ENCODE results near the gene ROCK2.

Gene ROCK2

GRCh38 chr2:11305338-11305737 lies 39.1 kb downstream of the ROCK2 start:
- Histone ChIP-seq H3K79me2 (ENCODE audit: insufficient read depth, low read length) (peaks cover 95% of the 10 kb centered on the region), H2AFZ (ENCODE audit: low read length) (no peak overlapping the region), H3K4me3 (ENCODE audit: low read length, poor library complexity, severe bottlenecking) (no peak overlapping the region), H3K9me3 (ENCODE audit: insufficient read depth, low read depth, low read length) (no peaks in the 10 kb centered on the region), H3K9ac (ENCODE audit: low read depth, low read length, poor library complexity, severe bottlenecking) (no peak overlapping the region), H3F3A (ENCODE audit: low read depth) (peaks cover 2% of the 10 kb centered on the region; the same call in 1 of the 2 replicates), H3K9me2 (replicated peaks; ENCODE audit: low read depth, low read length) (no peaks in the 10 kb centered on the region), H3K27me3 (ENCODE audit: insufficient read depth, low read length, poor library complexity, severe bottlenecking) (no peaks in the 10 kb centered on the region), H3K4me1 (ENCODE audit: insufficient read depth, low read length, poor library complexity, severe bottlenecking) (peaks cover 21% of the 10 kb centered on the region), H3K4me2 (ENCODE audit: low read depth, low read length, poor library complexity, severe bottlenecking) (no peak overlapping the region), H3K36me3 (ENCODE audit: insufficient read depth, low read length) (no peaks in the 10 kb centered on the region), H4K20me1 (ENCODE audit: insufficient read depth, low read length, poor library complexity, severe bottlenecking) (peaks cover 76% of the 10 kb centered on the region)
- TF ChIP-seq, protein P1, sequence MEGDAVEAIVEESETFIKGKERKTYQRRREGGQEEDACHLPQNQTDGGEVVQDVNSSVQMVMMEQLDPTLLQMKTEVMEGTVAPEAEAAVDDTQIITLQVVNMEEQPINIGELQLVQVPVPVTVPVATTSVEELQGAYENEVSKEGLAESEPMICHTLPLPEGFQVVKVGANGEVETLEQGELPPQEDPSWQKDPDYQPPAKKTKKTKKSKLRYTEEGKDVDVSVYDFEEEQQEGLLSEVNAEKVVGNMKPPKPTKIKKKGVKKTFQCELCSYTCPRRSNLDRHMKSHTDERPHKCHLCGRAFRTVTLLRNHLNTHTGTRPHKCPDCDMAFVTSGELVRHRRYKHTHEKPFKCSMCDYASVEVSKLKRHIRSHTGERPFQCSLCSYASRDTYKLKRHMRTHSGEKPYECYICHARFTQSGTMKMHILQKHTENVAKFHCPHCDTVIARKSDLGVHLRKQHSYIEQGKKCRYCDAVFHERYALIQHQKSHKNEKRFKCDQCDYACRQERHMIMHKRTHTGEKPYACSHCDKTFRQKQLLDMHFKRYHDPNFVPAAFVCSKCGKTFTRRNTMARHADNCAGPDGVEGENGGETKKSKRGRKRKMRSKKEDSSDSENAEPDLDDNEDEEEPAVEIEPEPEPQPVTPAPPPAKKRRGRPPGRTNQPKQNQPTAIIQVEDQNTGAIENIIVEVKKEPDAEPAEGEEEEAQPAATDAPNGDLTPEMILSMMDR (conservative IDR thresholded peaks at IDR 0.05; ENCODE audit: low read length): no peak
- no peak for TF ChIP-seq EZH2phosphoT487 (IDR thresholded peaks at IDR 0.05; ENCODE audit: borderline replicate concordance)

DNA sequence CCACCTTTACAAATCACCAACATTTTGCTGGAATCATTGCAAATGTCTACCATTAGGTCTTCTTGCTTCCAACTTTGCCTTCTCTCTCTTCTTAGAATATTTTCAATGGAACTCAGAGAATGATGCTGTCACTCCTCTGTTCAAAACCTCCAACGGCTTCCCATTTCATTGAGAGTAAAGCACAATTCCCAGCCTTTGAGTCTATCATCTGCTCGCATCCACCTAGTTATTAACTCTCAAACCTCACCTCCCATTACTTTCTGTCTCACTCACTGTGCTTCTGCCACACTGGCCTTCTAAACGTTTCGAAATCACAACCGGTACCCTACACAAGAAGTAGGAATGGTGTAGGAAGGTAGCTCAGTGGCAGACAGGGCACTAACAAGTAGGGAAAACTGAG lies 40.0 kb downstream of the ROCK2 start:
- Histone ChIP-seq H3K27me3 (ENCODE audit: insufficient read depth, low read length, poor library complexity, severe bottlenecking) (no peaks in the 10 kb centered on the region), H3K9me2 (replicated peaks; ENCODE audit: low read depth, low read length) (no peaks in the 10 kb centered on the region), H4K20me1 (ENCODE audit: insufficient read depth, low read length, poor library complexity, severe bottlenecking) (peaks cover 75% of the 10 kb centered on the region), H3K36me3 (ENCODE audit: insufficient read depth, low read length) (no peaks in the 10 kb centered on the region), H3K4me2 (ENCODE audit: low read depth, low read length, poor library complexity, severe bottlenecking) (no peak overlapping the region), H3K9me3 (ENCODE audit: insufficient read depth, low read depth, low read length) (no peaks in the 10 kb centered on the region), H3K79me2 (ENCODE audit: insufficient read depth, low read length) (peaks cover 95% of the 10 kb centered on the region), H3K4me1 (ENCODE audit: insufficient read depth, low read length, poor library complexity, severe bottlenecking) (peaks cover 21% of the 10 kb centered on the region), H2AFZ (ENCODE audit: low read length) (no peak overlapping the region), H3K4me3 (ENCODE audit: low read length, poor library complexity, severe bottlenecking) (no peak overlapping the region), H3K9ac (ENCODE audit: low read depth, low read length, poor library complexity, severe bottlenecking) (no peak overlapping the region), H3F3A (ENCODE audit: low read depth) (peaks cover 2% of the 10 kb centered on the region; the same call in 1 of the 2 replicates)
- TF ChIP-seq EZH2phosphoT487 (IDR thresholded peaks at IDR 0.05; ENCODE audit: borderline replicate concordance): no peak
- TF ChIP-seq, protein P1 (conservative IDR thresholded peaks at IDR 0.05; ENCODE audit: low read length): no peak

- H3K9me3 ChIP-seq (ENCODE audit: insufficient read depth, low read depth, low read length): no peaks in the 10 kb centered on the region
- H3K4me1 ChIP-seq (ENCODE audit: insufficient read depth, low read length, poor library complexity, severe bottlenecking): peaks cover 21% of the 10 kb centered on the region
- no peak overlapping the region for H2AFZ ChIP-seq (ENCODE audit: low read length)
- H3K4me3 ChIP-seq (ENCODE audit: low read length, poor library complexity, severe bottlenecking): no peak overlapping the region
- no peak overlapping the region for H3K9ac ChIP-seq (ENCODE audit: low read depth, low read length, poor library complexity, severe bottlenecking)
- peaks cover 2% of the 10 kb centered on the region; the same call in 1 of the 2 replicates for H3F3A ChIP-seq (ENCODE audit: low read depth)
- no peaks in the 10 kb centered on the region for H3K36me3 ChIP-seq (ENCODE audit: insufficient read depth, low read length)
- no peaks in the 10 kb centered on the region for H3K27me3 ChIP-seq (ENCODE audit: insufficient read depth, low read length, poor library complexity, severe bottlenecking)
- H4K20me1 ChIP-seq (ENCODE audit: insufficient read depth, low read length, poor library complexity, severe bottlenecking): peaks cover 71% of the 10 kb centered on the region
- no peak for TF ChIP-seq EZH2phosphoT487 (IDR thresholded peaks at IDR 0.05; ENCODE audit: borderline replicate concordance)
- TF ChIP-seq, protein P1 (conservative IDR thresholded peaks at IDR 0.05; ENCODE audit: low read length): no peak
- H3K4me2 ChIP-seq (ENCODE audit: low read depth, low read length, poor library complexity, severe bottlenecking): no peak overlapping the region
- H3K9me2 ChIP-seq (replicated peaks; ENCODE audit: low read depth, low read length): no peaks in the 10 kb centered on the region
- peaks cover 97% of the 10 kb centered on the region for H3K79me2 ChIP-seq (ENCODE audit: insufficient read depth, low read length)
Measured at GRCh38 chr2:11303290-11304013, 41.0 kb downstream of the ROCK2 start.

Data from Loucy (cell line).